Hepatocyte (in vitro differentiated cells): ENCODE results near the gene TIAM1.

Source experiments
- EZH2 ChIP-seq: fragments of 200-600 bp; sonication (generic); IDR thresholded peaks from 2 replicates; pipeline ENCODE4 v1.6.1; 2016; ENCODE audit warnings: antibody characterized with exemption, mild to moderate bottlenecking, borderline replicate concordance
- EZH2phosphoT487 ChIP-seq: fragments of 200-600 bp; sonication (generic); IDR thresholded peaks from one replicate; pipeline ENCODE4 v1.6.1; 2018; ENCODE audit warnings: antibody characterized with exemption, mild to moderate bottlenecking, low read depth, moderate library complexity; ENCODE audit not compliant: unreplicated experiment, severe bottlenecking
- TF ChIP-seq, protein P1 (sequence below): fragments of 200-600 bp; sonication (generic); IDR thresholded peaks from 2 replicates; pipeline ENCODE4 v1.5.1; 2016; ENCODE audit warnings: antibody characterized with exemption, mild to moderate bottlenecking; ENCODE audit not compliant: poor library complexity

- TF ChIP-seq, protein P1, sequence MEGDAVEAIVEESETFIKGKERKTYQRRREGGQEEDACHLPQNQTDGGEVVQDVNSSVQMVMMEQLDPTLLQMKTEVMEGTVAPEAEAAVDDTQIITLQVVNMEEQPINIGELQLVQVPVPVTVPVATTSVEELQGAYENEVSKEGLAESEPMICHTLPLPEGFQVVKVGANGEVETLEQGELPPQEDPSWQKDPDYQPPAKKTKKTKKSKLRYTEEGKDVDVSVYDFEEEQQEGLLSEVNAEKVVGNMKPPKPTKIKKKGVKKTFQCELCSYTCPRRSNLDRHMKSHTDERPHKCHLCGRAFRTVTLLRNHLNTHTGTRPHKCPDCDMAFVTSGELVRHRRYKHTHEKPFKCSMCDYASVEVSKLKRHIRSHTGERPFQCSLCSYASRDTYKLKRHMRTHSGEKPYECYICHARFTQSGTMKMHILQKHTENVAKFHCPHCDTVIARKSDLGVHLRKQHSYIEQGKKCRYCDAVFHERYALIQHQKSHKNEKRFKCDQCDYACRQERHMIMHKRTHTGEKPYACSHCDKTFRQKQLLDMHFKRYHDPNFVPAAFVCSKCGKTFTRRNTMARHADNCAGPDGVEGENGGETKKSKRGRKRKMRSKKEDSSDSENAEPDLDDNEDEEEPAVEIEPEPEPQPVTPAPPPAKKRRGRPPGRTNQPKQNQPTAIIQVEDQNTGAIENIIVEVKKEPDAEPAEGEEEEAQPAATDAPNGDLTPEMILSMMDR, result no peak
- TF ChIP-seq EZH2 (no peak), EZH2phosphoT487 (no peak)
Observed at GRCh38 chr21:31273278-31273677, 70.8 kb downstream of the TIAM1 start.
